Stomach (tissue), 9 donors: ENCODE data around the gene ZNF473. TPM values are rescaled to one million over a fixed set of nuclear protein-coding genes. Genes with fewer than 3 reads are reported as not detected.

ENCODE experiments used
- DNase-seq, 2 donors: peaks; one replicate each; pipeline versions ENCODE4 v3.0.0 to v3.0.0-alpha.2; 2013 to 2019
- H3K27ac ChIP-seq, 5 donors: fragments of 200-600 bp in 4 of 5; sonication (generic) in 4 of 5; one replicate each; pipeline ENCODE4 v1.5.1; 2013 to 2019; ENCODE audit warnings: mild to moderate bottlenecking in 1 of 5, moderate library complexity in 1 of 5
- H3K27me3 ChIP-seq, 3 donors: fragments of 200-600 bp; sonication (generic); one replicate each; pipeline ENCODE4 v1.5.1; 2017 to 2019; ENCODE audit warnings: mixed run types in 1 of 3
- H3K36me3 ChIP-seq, 4 donors: fragments of 200-600 bp; sonication (generic); 1 replicate in 3 of 4; 2 replicates in 1 of 4; pipeline ENCODE4 v1.5.1; 2016 to 2019
- H3K4me1 ChIP-seq, 4 donors: fragments of 200-600 bp; sonication (generic); one replicate each; pipeline ENCODE4 v1.5.1; 2016 to 2019
- H3K4me3 ChIP-seq, 4 donors: fragments of 200-600 bp; sonication (generic) in 3 of 4; one replicate each; pipeline ENCODE4 v1.5.1; 2016 to 2019; ENCODE audit warnings: mild to moderate bottlenecking in 1 of 4
- H3K9me3 ChIP-seq, 4 donors: fragments of 200-600 bp; sonication (generic); one replicate each; pipeline ENCODE4 v1.5.1; 2016 to 2019
- CTCF ChIP-seq, 7 experiments: fragments of 450-650 bp in 4 of 7; fragments of 200-600 bp in 3 of 7; sonication (generic) in 3 of 7; IDR thresholded peaks; one replicate each; pipeline ENCODE4 v1.5.1; 2016 to 2019; ENCODE audit warnings: antibody characterized with exemption in 7 of 7, control low read depth in 2 of 7, mild to moderate bottlenecking in 1 of 7
- EP300 ChIP-seq: sonication (generic); formaldehyde crosslinking; IDR thresholded peaks from one replicate; pipeline ENCODE4 v1.6.1; 2017; ENCODE audit warnings: antibody characterized with exemption
- POLR2A ChIP-seq, 4 donors: fragments of 450-650 bp; IDR thresholded peaks; one replicate each; pipeline ENCODE4 v1.6.1; 2016; ENCODE audit warnings: antibody characterized with exemption in 4 of 4, control low read depth in 2 of 4, mild to moderate bottlenecking in 1 of 4, moderate library complexity in 1 of 4
- POLR2AphosphoS5 ChIP-seq, 3 donors: sonication (generic); formaldehyde crosslinking; IDR thresholded peaks; one replicate each; pipeline ENCODE4 v1.6.1; 2016; ENCODE audit warnings: antibody characterized with exemption in 3 of 3
- WGBS, 5 donors: extraction: QIAGEN DNeasy Blood & Tissue Kit in 3 of 5; methylation state at CpG; one replicate each; pipeline versions ENCODE4 v1.1.5 to v1.1.7; 2013 to 2018; 5-methylcytosine and 5-hydroxymethylcytosine counted together
- intact Hi-C: fragments of 100-400 bp; cut with DNase I; formaldehyde crosslinking; loops from one replicate; pipeline ENCODE4 v1.15.1; 2023; ENCODE audit warnings: low total_unique reads
- polyA plus RNA-seq, 3 donors: library from polyadenylated mRNA; stranded (reverse); fragments of 200-250 nt; gene quantifications; one replicate each; pipeline ENCODE4 v1.2.3, GENCODE V29; 2013
- total RNA-seq, 5 donors: library from RNA; depleted of rRNA; stranded (reverse); fragments of >200 nt; gene quantifications; one replicate each; pipeline versions ENCODE4 v1.1.0 to v1.2.3, GENCODE V29; 2014 to 2016
- donor health status: healthy with polysubstance abuse.
- donor health status: Bipolar disorder and iron deficiency.
- donor health status: healthy.

ZNF473 gene
- total and polyA plus RNA-seq, 8 donors = 0.58 to 28.0 (median 4.5) TPM

DNA sequence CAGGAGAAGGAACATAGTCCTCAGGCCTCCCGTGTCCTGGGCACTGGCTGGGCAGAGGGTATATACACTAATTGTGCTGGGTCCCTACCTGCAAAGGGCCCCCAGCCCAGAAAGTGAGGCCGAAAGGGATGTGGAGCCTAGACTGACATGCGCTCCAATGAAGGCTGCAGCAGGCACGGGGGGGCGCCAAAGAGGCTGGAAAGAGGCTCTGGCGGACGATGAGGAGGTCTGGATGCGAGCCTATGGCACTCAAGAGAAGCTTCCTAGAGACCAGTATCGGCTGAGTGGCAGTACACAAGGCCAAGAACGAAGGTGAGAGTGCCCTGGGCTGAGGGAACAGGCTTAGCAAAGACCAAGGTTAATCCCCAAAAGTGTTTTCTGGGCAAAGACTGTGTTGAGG lies 17.3 kb upstream of the ZNF473 start:
- peaks cover 35 to 100% (median 98%) of the 10 kb centered on the region in 4 donors for H3K36me3 ChIP-seq
- no peaks in the 10 kb centered on the region for H3K9me3 ChIP-seq
- WGBS, 5 donors = 60 to 68% (median 66%) methylated on average over 10 of the region's 10 CpGs
- H3K27ac ChIP-seq = no peak overlapping the region
- intact Hi-C loops = no loop called here
- TF ChIP-seq EP300 (no peak), POLR2A (IDR thresholded peaks at IDR 0.05) (no peak), POLR2AphosphoS5 (IDR thresholded peaks at IDR 0.05) (no peak), CTCF (IDR thresholded peaks at IDR 0.05) (no peak)
- H3K4me3 ChIP-seq = no peak overlapping the region
- DNase-seq = peak in 1 of 2 donors; percentile 23
- H3K4me1 ChIP-seq = peaks cover 0 to 21% (median 13%) of the 10 kb centered on the region in 4 donors
- H3K27me3 ChIP-seq = no peaks in the 10 kb centered on the region

DNA sequence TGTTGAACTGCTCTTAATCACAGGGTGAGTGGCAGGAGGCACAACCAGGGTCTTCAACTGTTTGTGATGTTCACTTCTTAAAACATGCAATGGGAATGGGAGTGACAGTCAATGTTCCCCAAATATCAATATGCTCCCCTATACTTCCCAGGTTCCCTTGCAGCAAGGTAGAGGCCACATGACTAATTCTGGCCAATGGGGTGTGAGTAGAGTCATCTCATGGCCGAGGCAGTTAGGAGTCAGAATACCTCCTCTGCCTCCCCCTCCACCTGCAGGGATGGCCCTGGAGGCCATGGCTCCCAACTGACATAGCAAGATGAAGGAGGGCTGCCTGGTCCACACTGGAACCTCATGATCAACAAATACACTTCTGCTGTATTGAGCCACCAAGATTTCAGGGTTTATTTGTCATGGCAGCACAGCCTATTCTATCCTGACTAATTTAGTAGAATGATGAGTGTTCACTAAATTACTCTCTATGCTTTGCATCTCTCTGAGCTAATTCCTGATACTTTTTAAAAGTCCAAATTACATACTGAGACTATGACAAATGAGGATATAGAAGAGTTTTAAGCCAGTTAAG lies 9.5 kb upstream of the ZNF473 start:
- intact Hi-C loops = no loop called here
- Histone ChIP-seq H3K27me3 (no peaks in the 10 kb centered on the region), H3K27ac (no peak overlapping the region), H3K4me3 (no peak overlapping the region), H3K9me3 (no peaks in the 10 kb centered on the region), H3K36me3 (peaks cover 44 to 97% (median 97%) of the 10 kb centered on the region in 4 donors), H3K4me1 (peaks cover 0 to 8% (median 2%) of the 10 kb centered on the region in 4 donors)
- TF ChIP-seq EP300 (no peak), CTCF (IDR thresholded peaks at IDR 0.05) (no peak), POLR2A (IDR thresholded peaks at IDR 0.05) (no peak), POLR2AphosphoS5 (IDR thresholded peaks at IDR 0.05) (no peak)
- DNase-seq = no peak
- WGBS, 5 donors = 91 to 98% (median 96%) methylated on average over 1 of the region's 1 CpG; no CpG with 5 or more reads in 1 of the 5 donors

GRCh38 chr19:50020481-50020880 lies 5.3 kb upstream of the ZNF473 start:
- peaks cover 25 to 56% (median 55%) of the 10 kb centered on the region in 4 donors for H3K36me3 ChIP-seq
- no peaks in the 10 kb centered on the region for H3K9me3 ChIP-seq
- H3K27me3 ChIP-seq = no peaks in the 10 kb centered on the region
- no peak overlapping the region for H3K27ac ChIP-seq
- intact Hi-C loops = no loop called here
- WGBS, 5 donors = 68 to 79% (median 75%) methylated on average over 6 of the region's 6 CpGs
- DNase-seq = no peak
- peaks cover 12 to 38% (median 22%) of the 10 kb centered on the region in 4 donors for H3K4me1 ChIP-seq
- H3K4me3 ChIP-seq = no peak overlapping the region
- TF ChIP-seq EP300 = no peak
- TF ChIP-seq CTCF (IDR thresholded peaks at IDR 0.05) = no peak

- DNase-seq = no peak
- no peak for TF ChIP-seq EP300
- no peak for TF ChIP-seq POLR2A (IDR thresholded peaks at IDR 0.05)
- TF ChIP-seq CTCF (IDR thresholded peaks at IDR 0.05) = no peak
- no peak for TF ChIP-seq POLR2AphosphoS5 (IDR thresholded peaks at IDR 0.05)
- Histone ChIP-seq H3K36me3 (peaks cover 8 to 33% (median 32%) of the 10 kb centered on the region in 4 donors), H3K4me3 (no peak overlapping the region), H3K27me3 (no peaks in the 10 kb centered on the region), H3K27ac (no peak overlapping the region), H3K4me1 (peaks cover 22 to 54% (median 37%) of the 10 kb centered on the region in 4 donors), H3K9me3 (no peaks in the 10 kb centered on the region)
- 69 to 78% (median 73%) methylated on average over 7 of the region's 7 CpGs for WGBS, 5 donors
- intact Hi-C loops = no loop called here
These were observed 3.0 kb upstream of the ZNF473 start for GRCh38 chr19:50022823-50023222.
